ENCODE results near the gene COL6A2. TPM values are rescaled to one million over a fixed set of nuclear protein-coding genes. Genes with fewer than 3 reads are reported as not detected.

COL6A2 gene
- total RNA-seq, 1 donor = 12.6 TPM

- no peak overlapping the region for H3K4me3 ChIP-seq (ENCODE audit: low read length)
- H3K27me3 ChIP-seq (ENCODE audit: insufficient read depth, low read length) = no peaks in the 10 kb centered on the region
- no peaks in the 10 kb centered on the region for H3K4me1 ChIP-seq (ENCODE audit: insufficient read depth, low read length)
- no peaks in the 10 kb centered on the region for H3K9me3 ChIP-seq (ENCODE audit: low read depth, low read length)
Measured at GRCh38 chr21:46118316-46119143, 20.6 kb downstream of the COL6A2 start.

DNA sequence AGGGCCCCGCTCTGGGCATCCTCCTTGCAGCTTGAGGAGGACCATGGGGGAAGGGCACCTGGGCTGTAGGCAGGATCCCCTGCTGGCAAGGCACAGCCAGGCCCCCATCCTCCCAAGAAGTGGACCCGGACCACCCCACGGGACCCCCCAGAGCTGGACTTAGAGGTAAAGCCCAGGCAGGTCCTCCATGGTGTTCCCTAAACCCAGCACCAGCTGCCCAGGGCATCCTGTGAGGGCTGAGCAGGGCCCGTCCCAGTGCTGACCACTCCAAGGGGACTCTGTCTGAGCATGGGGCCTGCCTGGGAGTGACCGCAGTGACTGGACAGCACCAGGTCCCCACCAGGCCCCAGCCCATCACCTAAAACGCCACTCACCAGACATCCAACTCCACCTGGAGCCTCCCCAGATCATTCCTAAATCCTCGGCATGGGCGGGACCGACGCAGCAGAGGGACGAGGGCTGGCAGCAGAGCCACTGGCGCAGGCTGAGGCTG lies 21.3 kb downstream of the COL6A2 start:
- Histone ChIP-seq H3K4me3 (ENCODE audit: low read length) (no peak overlapping the region), H3K9me3 (ENCODE audit: low read depth, low read length) (no peaks in the 10 kb centered on the region), H3K4me1 (ENCODE audit: insufficient read depth, low read length) (no peaks in the 10 kb centered on the region), H3K27me3 (ENCODE audit: insufficient read depth, low read length) (no peaks in the 10 kb centered on the region)

DNA sequence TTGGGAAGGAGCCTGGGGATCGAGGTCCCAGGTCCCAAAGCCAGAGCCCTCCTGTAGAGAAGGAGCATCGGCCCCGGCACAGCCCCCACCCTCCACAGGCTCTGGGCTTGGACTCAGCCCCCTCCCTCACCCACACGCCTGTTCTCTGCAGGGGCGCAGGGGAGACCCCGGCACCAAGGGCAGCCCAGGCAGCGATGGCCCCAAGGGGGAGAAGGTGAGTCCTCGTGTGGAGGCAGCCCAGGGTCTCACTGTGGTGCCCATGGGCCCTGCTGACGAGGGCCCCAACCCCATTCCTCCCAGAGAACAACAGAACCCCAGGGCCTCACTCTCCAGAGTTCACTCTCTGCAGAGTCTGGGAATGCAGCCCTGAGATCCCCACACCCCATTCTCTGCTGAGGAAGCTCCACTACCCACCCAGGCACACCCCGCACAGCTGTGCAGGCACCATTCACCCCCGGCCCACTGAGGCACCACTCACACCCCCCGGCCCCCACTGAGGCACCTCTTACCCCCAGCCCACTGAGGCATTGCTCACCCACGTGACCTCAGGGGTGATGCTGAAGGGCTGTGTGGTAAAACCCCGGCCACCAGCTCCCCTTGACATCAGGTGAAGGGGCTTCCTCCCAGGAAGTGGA lies 21.8 kb downstream of the COL6A2 start:
- no peaks in the 10 kb centered on the region for H3K27me3 ChIP-seq (ENCODE audit: insufficient read depth, low read length)
- H3K4me3 ChIP-seq (ENCODE audit: low read length) = no peak overlapping the region
- no peaks in the 10 kb centered on the region for H3K9me3 ChIP-seq (ENCODE audit: low read depth, low read length)
- H3K4me1 ChIP-seq (ENCODE audit: insufficient read depth, low read length) = no peaks in the 10 kb centered on the region

DNA sequence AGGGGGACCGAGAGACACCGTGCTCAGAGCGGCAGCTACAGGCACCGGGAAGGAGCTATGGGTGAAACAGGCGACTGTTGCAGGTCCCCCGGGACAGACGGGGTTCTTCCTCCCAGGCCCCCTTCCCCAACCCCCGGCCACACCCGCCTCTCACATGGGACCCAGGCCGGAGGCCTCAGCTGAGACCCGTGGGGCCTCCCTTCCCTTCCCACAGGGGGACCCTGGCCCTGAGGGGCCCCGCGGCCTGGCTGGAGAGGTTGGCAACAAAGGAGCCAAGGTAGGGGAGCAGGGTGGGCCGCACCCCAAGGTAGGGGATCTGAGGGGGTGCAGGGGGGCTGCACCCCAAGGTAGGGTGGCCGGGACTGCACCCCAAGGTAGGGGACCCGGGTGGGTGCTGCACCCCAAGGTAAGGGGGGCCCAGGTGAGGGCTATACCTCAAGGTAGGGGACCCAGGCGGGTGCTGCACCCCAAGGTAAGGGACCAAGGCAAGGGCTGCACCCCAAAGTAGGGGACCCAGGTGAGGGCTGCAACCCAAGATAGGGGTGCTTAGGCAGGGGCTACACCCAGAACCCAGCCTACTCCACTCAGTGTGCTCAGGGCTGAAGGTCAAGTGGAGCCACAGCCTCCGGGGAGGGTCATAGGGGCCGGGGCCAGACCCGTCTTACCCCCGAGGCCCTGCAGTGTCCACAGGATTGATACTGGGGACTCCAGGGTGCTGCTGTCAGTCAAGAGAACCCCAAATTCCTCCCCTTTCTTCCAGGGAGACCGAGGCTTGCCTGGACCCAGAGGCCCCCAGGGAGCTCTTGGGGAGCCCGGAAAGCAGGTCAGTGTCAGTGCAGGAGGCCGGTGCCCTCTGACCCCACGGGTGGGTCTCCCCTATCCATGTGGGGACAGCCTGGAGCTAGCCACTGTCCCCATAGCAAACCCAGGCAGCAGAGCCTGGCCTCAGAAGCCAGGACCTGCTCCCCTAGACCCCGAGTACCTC lies 22.7 kb downstream of the COL6A2 start:
- Histone ChIP-seq H3K9me3 (ENCODE audit: low read depth, low read length) (no peaks in the 10 kb centered on the region), H3K27me3 (ENCODE audit: insufficient read depth, low read length) (no peaks in the 10 kb centered on the region), H3K4me1 (ENCODE audit: insufficient read depth, low read length) (no peaks in the 10 kb centered on the region), H3K4me3 (ENCODE audit: low read length) (no peak overlapping the region)

- H3K9me3 ChIP-seq (ENCODE audit: low read depth, low read length) = no peaks in the 10 kb centered on the region
- H3K4me3 ChIP-seq (ENCODE audit: low read length) = no peak overlapping the region
- no peaks in the 10 kb centered on the region for H3K4me1 ChIP-seq (ENCODE audit: insufficient read depth, low read length)
- no peaks in the 10 kb centered on the region for H3K27me3 ChIP-seq (ENCODE audit: insufficient read depth, low read length)
Measured at GRCh38 chr21:46121286-46122221, 23.6 kb downstream of the COL6A2 start.

GRCh38 chr21:46122237-46122671 lies 24.3 kb downstream of the COL6A2 start:
- Histone ChIP-seq H3K4me3 (ENCODE audit: low read length) (no peak overlapping the region), H3K27me3 (ENCODE audit: insufficient read depth, low read length) (no peaks in the 10 kb centered on the region), H3K9me3 (ENCODE audit: low read depth, low read length) (no peaks in the 10 kb centered on the region), H3K4me1 (ENCODE audit: insufficient read depth, low read length) (no peaks in the 10 kb centered on the region)

DNA sequence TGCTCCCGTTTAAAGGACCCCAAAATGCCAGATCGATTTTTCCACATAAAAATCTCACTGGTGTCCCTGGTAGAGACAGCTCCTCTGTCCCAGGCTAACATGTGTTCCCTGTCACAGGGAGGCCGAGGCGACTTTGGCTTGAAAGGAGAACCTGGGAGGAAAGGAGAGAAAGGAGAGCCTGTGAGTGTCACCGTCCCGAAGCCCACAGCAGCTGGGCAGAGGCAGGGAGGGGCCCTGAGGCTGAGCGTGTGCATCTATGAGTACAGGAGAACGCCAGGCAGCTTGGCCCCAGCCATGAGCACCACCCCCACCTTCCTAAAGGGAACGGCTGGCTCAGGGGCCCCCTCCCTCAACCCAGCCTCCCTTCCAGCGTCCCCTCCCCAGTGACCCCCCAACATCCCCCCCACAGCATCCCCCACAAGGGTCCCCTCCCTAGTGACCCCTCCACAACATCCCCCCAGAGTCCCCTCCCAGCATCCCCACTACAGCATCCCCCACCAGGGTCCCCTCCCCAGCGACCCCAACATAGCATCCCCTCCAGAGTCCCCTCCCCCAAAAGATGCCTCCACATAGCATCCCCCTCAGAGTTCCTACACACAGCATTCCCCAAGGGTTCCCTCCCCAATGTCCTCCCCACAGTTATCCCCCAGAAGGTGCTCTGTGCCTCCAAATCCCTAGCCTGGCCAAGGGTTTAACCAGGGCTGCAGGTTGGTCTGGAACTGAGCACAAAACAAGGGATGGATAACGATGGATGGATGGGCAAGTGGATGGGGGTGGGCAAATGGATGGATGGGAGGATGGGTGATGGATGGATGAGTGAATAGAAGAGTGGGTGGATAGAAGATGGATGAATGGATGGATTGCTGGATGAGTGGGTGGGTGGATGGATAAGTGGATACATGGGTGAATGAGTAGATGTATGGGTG lies 25.1 kb downstream of the COL6A2 start:
- Histone ChIP-seq H3K9me3 (ENCODE audit: low read depth, low read length) (no peaks in the 10 kb centered on the region), H3K4me3 (ENCODE audit: low read length) (no peak overlapping the region), H3K4me1 (ENCODE audit: insufficient read depth, low read length) (no peaks in the 10 kb centered on the region), H3K27me3 (ENCODE audit: insufficient read depth, low read length) (no peaks in the 10 kb centered on the region)

DNA sequence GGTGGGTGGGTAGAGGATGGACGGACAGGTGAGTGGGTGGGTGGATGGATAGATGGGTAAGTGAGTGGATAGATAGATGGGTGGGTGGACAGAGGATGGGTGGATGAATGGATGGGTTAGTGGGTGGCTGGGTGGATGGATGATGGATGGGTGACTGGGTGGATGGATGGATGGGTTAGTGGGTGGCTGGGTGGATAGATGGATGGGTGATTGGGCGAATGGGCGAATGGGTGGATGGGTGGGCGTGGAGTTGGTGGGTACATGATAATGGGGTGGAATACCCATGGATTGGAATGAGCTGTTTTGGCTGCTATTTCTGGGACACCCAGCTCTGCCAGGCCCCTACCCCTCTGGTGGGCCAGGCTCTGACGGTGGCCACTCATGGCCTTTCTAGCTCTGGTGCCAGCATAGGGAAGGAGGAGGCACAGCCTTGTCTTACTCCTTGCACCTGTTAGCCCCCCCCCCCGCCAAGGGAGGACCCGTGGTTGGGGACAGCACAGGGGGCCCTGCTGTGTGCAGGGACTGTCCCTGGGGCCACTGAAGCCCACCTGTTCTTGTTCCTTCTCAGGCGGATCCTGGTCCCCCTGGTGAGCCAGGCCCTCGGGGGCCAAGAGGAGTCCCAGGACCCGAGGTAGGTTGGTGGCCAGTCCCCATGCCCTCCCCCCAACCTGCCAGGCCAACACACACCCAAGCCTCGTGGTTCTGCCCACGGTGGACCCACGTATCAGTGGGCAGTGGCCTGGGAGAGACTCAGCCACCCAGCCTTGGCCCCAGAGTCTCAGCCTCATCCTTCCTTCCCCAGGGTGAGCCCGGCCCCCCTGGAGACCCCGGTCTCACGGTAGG lies 26.4 kb downstream of the COL6A2 start:
- no peaks in the 10 kb centered on the region for H3K4me1 ChIP-seq (ENCODE audit: insufficient read depth, low read length)

GRCh38 chr21:46124926-46125845 lies 27.3 kb downstream of the COL6A2 start:
- no peaks in the 10 kb centered on the region for H3K27me3 ChIP-seq (ENCODE audit: insufficient read depth, low read length)
- H3K4me3 ChIP-seq (ENCODE audit: low read length) = no peak overlapping the region
- no peaks in the 10 kb centered on the region for H3K4me1 ChIP-seq (ENCODE audit: insufficient read depth, low read length)
- H3K9me3 ChIP-seq (ENCODE audit: low read depth, low read length) = no peaks in the 10 kb centered on the region

More for the DNA sequence above, 26.4 kb downstream of the COL6A2 start:
- Histone ChIP-seq H3K27me3 (ENCODE audit: insufficient read depth, low read length) (no peaks in the 10 kb centered on the region), H3K9me3 (ENCODE audit: low read depth, low read length) (no peaks in the 10 kb centered on the region), H3K4me3 (ENCODE audit: low read length) (no peak overlapping the region)

DNA sequence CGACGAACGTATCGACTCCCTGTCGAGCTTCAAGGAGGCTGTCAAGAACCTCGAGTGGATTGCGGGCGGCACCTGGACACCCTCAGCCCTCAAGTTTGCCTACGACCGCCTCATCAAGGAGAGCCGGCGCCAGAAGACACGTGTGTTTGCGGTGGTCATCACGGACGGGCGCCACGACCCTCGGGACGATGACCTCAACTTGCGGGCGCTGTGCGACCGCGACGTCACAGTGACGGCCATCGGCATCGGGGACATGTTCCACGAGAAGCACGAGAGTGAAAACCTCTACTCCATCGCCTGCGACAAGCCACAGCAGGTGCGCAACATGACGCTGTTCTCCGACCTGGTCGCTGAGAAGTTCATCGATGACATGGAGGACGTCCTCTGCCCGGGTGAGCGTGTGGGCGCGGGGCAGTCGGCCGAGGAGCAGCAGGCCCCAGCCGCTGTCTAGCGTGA lies 28.0 kb downstream of the COL6A2 start:
- H3K27me3 ChIP-seq (ENCODE audit: insufficient read depth, low read length) = no peaks in the 10 kb centered on the region

DNA sequence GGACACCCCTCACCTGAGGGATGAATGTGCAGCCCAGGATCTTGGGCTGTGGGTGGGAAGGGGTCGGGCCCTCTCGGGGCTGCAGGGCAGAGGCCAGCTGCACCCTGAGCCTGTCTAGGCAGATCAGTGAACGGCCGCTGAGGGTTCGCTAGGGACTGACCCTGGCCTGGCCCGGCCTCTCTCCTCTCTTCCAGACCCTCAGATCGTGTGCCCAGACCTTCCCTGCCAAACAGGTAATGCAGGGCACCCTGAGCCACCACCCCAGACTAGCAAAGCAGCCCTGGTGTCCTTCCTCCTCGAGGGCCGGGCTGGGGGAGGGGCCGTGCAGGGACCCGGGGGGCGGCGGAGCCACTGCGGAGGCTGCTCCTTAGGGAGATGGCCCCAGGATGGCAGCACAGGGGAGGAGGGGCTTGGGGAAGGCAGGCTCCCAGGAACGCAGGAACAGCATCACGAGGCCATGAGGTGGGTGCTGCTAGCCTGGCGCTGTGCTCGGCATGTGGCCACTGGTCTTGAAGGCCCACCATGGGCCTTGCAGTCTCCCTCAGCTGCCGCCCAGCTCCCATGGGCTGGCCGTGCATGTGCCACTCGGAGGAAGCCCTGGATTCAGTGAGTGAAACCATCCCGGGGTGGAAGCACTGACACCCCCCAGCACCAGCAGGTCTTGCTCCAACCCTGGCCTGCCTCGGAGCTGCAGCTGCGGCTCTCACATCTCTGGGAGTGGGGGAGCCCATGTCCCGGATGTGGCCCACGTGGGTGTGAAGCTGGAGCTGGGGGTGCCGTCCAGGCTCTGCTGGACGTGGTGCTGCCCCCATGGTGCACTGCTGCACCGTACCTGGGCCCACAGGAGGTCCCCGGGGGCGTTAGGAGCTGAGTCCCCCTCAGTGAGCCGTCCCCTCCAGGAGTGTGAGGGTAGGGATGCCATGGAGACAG lies 28.7 kb downstream of the COL6A2 start:
- Histone ChIP-seq H3K9me3 (ENCODE audit: low read depth, low read length) (no peaks in the 10 kb centered on the region), H3K4me1 (ENCODE audit: insufficient read depth, low read length) (no peaks in the 10 kb centered on the region), H3K27me3 (ENCODE audit: insufficient read depth, low read length) (no peaks in the 10 kb centered on the region), H3K4me3 (ENCODE audit: low read length) (no peak overlapping the region)

More for the DNA sequence above, 28.0 kb downstream of the COL6A2 start:
- Histone ChIP-seq H3K9me3 (ENCODE audit: low read depth, low read length) (no peaks in the 10 kb centered on the region), H3K4me3 (ENCODE audit: low read length) (no peak overlapping the region), H3K4me1 (ENCODE audit: insufficient read depth, low read length) (no peaks in the 10 kb centered on the region)
